T47D (cell line): ENCODE results near the gene PRKX.
"Not testable (repeated sequence)": the region's sequence is repeated elsewhere in the genome, so short reads cannot be mapped to it uniquely, and the experiment has no call there.

Source experiments
- DNase-seq, 2 experiments: peaks; one replicate each; pipeline versions ENCODE4 v3.0.0 to v3.0.0-alpha.2; 2011 to 2012; ENCODE audit warnings: low read depth in 1 of 2, low spot score in 1 of 2
- JUND ChIP-seq: IDR thresholded peaks from 2 replicates; pipeline ENCODE4 v1.6.1; 2012; ENCODE audit warnings: low read depth
- in situ Hi-C: cut with HindIII; loops from 2 replicates; pipeline ENCODE4 v1.10.0; 2016; ENCODE audit warnings: low sequenced_read_pairs, low pct_unique_long_range_greater_than_20kb

The PRKX gene

DNA sequence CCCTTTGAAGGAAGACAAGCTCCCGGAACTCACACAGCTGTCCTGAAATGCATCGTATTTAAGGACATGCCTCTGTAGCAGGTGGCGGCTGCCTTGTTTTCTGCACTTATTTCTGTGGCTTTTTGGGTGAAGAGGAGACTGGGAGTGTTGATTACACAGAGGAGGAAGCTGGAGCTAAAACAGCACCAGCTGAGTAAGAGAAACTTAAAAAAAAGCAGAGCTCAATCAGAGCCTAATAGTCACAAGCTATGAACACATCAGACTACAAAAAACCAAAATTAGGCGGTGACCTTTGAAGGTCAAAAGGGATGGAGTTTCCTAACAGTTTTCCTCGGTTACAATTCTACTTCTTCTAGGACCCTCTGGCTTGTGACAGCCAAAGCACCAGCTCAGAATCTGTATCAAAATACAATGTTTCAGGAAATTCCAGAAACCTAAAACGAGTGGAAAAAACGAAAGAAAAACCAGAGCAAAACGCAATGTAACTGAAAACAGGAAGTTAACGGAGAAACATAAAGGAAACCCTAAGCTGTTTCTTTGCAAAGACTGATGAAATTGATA is 13.5 kb downstream of the PRKX start:
- DNase-seq: no peak
- in situ Hi-C loops: no loop called here
- TF ChIP-seq JUND: no peak

DNA sequence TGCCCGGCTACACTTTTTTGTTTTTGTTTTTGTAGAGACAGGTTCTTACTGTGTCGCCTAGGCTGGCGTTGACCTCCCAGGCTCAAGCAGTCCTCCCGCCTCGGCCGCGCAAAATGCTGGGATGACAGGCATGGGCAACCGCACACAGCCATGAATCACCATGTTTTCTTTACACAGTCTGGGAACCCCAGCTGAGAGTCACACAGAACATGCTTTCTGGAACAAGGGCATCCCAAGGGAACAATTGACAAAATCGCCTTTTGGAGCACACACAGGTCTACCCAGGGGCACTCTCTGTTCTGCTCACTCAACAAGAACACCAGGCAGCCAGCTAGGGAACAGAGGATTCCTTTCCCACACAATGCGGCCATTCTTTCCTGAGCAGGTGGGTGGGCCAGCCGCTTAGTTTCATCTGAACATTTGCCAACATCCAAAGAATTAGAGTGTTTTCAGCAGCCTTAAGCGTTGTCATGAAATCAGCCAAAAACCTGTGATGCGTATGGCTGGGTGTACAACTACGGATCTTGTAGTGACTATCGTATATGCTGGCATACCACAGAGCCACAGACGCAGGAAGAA is 15.7 kb downstream of the PRKX start:
- in situ Hi-C loops: no loop called here
- no peak for TF ChIP-seq JUND
- no peak for DNase-seq

DNA sequence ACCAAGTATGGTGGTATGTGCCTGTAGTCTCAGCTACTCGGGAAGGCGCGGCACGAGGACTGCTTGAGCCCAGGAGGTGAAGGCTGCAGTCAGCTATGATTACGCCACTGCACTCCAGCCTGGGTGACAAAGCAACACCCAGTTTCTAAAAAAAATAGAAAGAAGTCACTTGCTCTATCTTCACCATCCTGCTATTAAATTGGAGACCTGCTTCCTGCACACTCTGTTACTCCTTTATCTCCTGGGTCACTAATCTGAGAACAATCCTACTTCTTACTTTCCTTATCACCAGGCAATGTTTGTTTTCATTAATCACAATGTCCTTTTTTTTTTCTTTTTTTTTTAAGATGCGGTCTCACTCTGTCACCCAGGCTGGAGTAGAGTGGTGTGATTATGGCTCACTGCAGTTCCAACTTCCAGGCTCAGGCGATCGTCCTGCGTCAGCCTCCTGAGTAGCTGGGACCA is 16.2 kb downstream of the PRKX start:
- in situ Hi-C loops: no loop called here
- DNase-seq: no peak
- TF ChIP-seq JUND: no peak

DNA sequence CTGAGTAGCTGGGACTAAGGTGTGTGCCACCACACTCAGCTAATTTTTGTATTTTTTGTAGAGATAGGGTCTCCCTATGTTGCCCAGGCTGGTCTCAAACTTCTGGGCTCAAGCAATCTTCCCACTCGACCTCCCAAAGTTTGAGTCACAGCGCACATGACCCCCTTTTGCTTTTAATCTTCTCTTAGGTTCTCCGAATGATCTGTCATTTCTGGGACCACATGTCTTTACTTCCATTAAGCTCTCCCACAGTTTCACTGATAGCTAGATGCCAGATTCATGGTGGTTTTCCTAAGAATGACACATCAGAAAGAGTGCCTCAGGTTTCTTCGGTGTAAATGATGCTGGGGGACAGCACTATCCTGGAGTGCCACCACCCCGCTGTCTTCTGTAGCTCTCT is 17.9 kb downstream of the PRKX start:
- no peak for TF ChIP-seq JUND
- no peak for DNase-seq
- in situ Hi-C loops: no loop called here

DNA sequence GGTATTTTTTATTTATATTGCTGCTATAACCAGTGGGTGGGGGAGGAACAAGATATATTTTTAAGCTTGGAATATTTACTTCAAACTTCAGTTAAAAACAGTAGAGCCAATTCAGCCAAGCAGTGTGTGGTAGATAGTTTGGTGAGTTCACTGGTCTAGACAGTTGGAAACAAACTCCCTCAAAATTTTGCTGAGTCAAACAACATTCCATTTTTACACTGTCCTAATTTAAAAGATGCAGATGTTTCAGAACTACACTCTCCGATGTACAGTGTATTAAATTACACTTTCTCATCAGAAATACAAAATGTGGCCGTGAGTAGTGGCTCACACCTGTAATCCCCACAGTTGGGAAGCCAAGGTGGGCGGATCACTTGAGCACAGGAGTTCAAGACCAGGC is 23.3 kb downstream of the PRKX start:
- in situ Hi-C loops: no loop called here
- TF ChIP-seq JUND: no peak
- no peak for DNase-seq

DNA sequence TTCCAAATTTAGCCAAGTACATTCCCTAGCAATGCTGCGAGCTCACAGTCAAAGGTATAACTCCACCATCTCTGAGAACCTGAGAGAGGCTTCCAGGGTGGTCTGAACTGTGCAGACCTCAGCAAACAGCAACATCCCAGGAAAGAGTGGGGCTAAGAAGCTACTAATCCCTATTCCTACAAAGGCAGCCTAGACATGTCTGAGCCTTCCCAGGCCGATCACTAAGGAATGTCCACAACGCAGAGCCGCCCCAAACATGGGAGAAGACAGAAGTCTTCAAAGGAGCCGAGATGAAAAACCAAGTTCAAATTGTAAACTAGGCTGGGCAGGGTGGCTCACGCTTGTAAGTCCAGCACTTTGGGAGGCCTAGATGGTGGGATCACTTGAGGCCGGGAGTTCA is 30.2 kb downstream of the PRKX start:
- in situ Hi-C loops, DNase-seq: not testable (repeated sequence)

DNA sequence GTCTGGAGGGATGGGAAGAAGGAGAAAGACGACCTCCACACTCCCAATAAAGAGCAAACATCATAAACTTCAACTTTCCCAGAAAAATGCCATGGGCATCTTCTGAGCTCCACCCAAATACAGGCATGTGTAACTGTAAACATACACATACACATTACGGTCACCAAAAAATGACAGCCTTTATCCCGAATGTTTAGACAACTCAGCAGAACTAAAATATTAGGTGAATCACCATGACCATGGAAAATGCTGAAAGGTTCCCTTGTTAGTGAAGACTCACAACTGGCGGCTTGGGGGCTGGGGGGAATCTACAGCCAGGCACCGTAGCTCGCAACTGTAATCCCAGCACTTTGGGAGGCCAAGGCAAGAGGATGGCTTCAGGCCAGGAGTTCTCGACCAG is 33.0 kb downstream of the PRKX start:
- in situ Hi-C loops: no loop called here
- no peak for TF ChIP-seq JUND
- no peak for DNase-seq

DNA sequence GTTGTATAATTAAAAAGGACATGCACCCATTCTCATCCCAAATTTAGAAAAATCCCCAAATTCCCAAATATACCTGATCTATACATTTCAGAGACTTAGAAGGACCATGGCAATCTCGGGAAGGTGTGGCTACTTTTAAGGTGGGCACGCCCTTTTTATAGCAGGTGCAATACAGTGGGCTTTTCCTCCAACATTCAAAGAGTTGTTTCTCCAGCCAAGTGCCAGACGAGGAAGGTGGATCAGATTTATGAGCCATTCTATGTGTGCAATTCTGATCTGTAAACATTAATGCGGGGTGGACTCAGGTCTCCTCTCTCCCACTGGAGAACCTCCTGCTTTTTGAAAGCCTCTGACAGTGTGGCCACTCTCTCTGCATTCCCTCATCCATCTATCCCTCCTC is 33.8 kb downstream of the PRKX start:
- no peak for DNase-seq
- in situ Hi-C loops: no loop called here
- no peak for TF ChIP-seq JUND

DNA sequence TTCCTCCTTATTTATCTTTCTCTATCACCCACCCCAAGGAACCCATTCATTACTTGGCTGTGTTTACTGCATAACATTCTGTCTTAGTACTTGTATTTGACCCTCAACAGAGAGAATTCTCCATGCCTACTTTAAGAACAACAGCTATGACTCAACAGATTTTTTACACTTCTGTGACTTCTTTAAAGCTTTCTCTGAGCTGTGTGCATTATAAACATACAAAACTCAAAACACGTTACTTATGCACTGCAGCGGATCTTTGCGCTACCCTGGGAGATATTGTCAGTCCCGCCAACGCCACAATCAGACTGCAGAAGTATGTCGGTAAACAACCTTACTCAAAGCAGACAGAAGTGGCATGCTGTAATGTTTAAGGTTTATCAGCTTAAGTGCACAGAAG is 35.1 kb downstream of the PRKX start:
- in situ Hi-C loops: no loop called here
- no peak for TF ChIP-seq JUND
- DNase-seq: no peak

DNA sequence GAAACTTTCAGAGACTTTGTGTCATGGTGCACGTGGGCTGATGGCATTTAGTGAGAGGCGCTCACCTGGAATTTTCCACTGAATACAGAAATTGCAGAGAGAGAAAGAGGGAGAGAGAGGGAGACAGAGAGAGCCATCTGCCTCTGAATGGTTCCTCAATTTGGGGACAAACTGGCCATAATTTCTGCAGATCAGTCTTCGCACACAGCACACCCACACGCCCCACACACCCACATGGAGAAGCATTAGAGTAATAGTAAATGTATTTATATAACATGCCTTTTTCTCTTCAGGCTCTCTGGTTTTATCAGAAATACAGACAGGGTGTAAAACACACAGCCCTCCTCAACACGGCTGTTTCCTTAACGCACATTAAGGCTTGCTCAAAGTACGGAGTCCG is 38.6 kb downstream of the PRKX start:
- DNase-seq: no peak
- in situ Hi-C loops: no loop called here
- TF ChIP-seq JUND: no peak

DNA sequence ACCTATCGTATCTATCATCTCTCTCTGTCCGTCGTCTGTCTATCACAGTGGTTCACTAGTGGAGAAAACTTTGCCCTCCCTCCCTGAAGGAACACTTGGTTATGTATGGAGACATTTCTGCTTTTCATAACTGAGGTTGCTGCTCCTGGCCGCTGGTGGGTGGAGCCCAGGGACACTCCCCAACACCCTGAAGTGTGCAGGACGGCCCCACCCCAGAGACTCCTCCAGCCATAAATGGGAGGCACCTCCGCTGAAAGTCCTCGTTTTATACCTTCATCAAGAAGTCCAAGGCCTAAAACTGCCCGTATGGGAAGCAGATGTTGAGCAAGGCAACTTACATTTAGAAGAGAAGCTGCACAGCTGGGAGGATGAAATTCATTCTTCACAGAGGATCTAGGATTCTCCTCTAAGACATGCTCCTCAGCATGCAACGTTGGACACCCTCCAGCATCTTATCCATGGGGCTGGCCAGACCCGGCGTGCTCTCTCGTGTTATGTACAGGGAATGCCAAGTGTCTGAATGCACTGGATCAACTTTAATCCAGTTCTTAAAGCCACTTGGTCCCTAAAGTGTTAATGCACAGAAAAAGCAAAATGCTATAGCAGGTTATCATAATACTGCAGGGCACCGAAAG is 43.5 kb downstream of the PRKX start:
- in situ Hi-C loops: no loop called here
- TF ChIP-seq JUND: no peak
- no peak for DNase-seq

DNA sequence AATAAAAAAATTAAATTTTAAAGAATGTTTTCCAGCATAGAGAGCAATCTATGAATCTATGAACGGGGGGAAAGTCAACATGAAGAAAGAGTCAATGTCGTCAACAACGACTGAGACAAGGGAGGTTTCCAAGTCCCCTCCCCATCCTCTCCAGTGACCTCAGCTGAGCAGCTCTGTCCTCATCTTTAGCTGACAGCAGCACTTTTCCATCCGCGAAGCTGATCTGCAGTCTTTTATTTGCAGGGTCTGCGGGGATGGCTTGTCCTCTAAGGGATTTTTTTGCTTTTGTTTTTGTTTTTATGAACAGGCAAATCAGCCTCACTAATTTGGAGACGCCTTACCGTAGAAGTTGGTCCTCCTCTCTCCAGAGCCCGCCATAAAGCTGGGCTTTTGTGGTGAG is 46.5 kb downstream of the PRKX start:
- TF ChIP-seq JUND: no peak
- no peak for DNase-seq
- in situ Hi-C loops: no loop called here

DNA sequence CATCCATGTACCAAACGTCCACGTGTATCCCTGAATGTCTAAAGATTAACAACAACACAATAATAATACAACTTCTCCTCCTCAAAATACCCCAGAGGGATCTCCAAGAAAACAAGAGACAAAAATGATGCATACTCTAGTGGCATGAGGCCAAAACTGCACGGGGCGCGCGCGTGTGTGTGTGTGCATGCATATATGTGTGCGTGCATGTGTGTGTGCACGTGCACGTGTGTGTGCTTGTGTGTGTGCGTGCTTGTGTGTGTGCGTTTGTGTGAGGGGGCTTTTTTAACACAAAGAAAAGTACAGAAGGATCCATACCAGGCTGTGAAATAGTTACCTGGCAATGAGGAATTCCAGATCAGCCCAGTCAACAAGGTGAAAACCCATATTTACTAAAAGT is 48.5 kb downstream of the PRKX start:
- in situ Hi-C loops: no loop called here
- DNase-seq: no peak
- TF ChIP-seq JUND: no peak

DNA sequence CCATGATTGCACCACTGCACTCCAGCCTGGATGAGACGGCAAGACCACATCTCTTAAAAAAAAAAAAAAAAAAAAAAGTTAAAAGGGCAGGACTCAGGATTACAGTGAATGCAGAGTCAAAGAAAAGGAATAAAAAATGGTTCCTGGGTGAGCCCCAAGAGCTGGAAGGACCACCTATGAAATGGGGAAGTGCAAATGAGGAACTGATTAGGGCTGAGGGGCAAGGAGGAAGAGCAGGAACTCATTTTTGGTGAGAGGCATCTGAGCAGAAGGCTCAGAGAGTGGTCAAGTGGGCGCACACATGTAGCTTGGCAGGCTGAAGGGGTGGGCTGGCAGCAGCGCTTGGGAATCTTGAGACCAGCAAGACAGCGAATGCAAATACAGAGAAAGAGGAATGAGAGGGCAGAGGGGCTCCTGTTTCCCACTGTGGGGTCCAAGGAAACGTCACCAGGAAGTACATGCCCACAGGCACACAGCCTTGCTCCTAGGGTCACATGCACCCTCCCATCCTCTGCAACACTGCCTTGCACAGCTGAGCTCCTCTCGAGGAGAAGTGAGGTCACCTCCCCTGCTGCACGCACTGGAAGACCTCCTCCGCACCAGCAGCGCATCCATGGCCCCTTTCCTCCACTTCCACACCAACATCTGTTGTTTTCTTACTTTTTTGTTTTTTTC is 49.7 kb downstream of the PRKX start:
- DNase-seq, in situ Hi-C loops: not testable (repeated sequence)
